ENCODE measurements around the gene BMAL2.

BMAL2 gene

DNA sequence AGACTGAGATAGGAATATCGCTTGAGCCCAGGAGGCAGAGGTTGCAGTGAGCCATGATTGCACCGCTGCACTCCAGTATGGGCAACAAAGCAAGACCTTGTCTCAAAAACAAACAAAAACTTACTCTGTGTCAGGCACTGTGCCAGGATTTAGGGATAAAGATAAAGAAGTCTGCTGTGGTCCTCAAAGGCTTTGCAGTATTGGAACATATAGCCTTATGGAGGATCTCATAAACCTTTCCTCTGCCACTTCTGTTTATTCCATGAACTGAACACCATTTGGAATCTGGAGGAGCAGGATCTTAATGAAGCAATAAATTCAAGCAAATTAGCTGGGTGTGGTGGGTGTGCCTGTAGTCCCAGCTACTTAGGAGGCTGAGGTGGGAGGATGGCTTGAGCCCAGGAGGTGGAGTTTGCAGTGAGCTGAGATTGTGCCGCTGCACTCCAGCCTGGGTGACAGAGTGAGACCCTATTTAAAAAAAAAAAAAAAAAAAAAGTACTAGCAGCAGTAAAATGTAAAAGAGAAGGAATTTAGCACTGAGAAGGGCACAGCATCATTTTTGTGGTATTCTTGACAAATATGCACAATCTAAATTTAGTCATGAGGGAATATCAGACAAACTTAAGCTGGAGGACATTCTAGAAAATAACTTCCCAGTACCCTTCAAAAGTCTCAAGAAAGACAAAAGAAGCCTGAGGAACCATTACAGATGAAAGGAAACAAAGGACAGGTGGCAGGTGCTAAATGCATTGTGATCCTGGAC, 27.1 kb downstream of the BMAL2 start:
- no peak for DNase-seq (ENCODE audit: low spot score)

DNA sequence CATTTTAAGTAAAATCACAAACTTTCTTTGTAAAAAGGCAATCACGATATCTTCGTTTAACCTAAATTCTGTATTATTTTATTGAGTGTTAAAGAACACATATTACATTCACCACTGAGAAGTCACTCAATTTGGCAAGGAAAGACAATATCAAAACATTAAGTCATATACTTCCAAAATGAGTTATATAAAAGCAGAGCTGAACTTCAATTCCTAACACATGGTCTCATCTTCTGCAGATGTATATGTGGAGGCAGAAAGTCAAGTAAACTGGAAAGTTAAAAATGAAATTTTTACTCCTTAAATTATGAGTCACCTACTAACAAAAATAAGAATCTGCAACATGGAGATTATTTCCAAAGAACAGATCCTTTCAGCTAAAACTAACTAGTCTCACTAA, 28.7 kb downstream of the BMAL2 start:
- no peak for DNase-seq (ENCODE audit: low spot score)

DNA sequence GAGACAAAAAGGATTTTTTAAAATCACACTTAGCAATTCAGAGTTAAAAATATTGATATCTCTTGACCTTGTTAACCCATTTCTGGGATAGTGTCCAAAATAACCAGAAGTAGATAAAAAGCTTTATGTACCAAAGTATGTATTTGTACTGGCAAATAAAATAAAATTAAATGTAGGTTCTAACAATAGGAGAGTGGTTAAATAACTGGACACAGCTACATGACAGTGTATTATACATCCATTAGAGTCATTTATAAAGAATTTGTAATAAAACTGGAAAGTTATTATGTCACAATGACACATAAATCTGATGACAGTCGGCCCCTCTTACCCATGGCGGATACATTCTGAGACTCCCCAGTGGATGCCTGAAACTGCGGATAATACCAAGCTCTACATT, 34.0 kb downstream of the BMAL2 start:
- DNase-seq (ENCODE audit: low spot score) = no peak

DNA sequence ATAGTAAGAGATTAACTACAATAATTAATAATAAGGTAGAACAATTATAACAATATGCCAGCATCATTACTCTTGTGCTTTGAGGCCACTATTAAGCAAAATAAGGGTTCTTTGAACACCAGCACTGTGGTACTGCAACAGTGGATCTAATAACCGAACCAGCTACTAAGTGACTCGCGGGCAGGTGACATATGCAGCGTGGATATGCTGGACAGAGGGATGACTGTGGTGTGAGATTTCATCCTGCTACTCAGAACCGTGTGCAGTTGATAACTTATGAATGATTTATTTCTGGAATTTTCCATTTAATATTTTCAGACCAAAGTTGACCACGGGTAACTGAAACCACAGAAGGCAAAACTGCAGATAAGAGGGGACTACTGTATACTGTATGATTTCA, 34.4 kb downstream of the BMAL2 start:
- DNase-seq (ENCODE audit: low spot score) = no peak

DNA sequence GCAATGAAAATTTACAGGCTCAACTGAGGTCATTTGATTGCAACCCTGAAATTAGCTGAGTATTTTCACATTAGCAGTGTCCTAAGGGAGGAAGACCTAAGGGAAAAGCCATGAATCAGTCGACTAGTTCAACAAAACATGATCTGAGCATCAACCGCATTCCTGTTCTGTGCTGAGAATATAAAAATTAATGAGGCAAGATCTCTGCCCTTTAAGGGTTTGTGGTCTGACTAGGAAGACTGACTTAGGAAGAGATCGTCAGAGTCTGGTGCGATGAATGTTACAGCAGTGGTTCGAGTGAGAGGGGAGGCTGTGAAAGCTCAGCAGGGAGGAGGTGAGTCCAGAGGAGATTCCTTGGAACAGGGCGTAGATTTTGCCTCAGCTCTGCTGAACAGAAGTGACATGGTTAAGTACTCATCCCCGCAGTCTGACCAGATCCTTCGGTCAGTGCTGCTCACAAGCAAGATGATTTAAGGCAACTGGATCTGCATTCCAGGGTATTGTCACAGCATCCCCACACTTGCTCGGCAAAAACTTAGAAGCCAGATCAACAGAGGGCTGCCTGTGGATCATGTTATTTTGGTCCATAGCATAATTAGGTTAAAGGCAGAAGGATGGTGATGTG, 49.6 kb downstream of the BMAL2 start:
- DNase-seq (ENCODE audit: low spot score) = no peak
